ENCODE measurements around the gene SLIT3. TPM values are rescaled to one million over a fixed set of nuclear protein-coding genes. Genes with fewer than 3 reads are reported as not detected.
A peak's percentile ranks its signal among the peaks of the same experiment; 100 is the strongest.

Gene SLIT3
- total RNA-seq, 1 experiment from 2014 or later, result under 0.01 TPM

GRCh38 chr5:168712280-168712924 is 588.5 kb downstream of the SLIT3 start:
- peak; percentile 95 for DNase-seq (ENCODE audit: low read depth)

GRCh38 chr5:168710706-168711105 is 590.2 kb downstream of the SLIT3 start:
- no peak for DNase-seq (ENCODE audit: low read depth)

- DNase-seq (ENCODE audit: low read depth), result no peak
Observed at GRCh38 chr5:168707716-168708695, 592.9 kb downstream of the SLIT3 start.

GRCh38 chr5:168706655-168707069 is 594.3 kb downstream of the SLIT3 start:
- DNase-seq (ENCODE audit: low read depth), result peak; percentile 29

GRCh38 chr5:168705321-168705720 is 595.6 kb downstream of the SLIT3 start:
- no peak for DNase-seq (ENCODE audit: low read depth)

- no peak for DNase-seq (ENCODE audit: low read depth)
Observed at GRCh38 chr5:168702511-168702910, 598.4 kb downstream of the SLIT3 start.

GRCh38 chr5:168701641-168702040 is 599.3 kb downstream of the SLIT3 start:
- DNase-seq (ENCODE audit: low read depth), result no peak

- peak; percentile 8 for DNase-seq (ENCODE audit: low read depth)
Observed at GRCh38 chr5:168699002-168699401, 601.9 kb downstream of the SLIT3 start.

GRCh38 chr5:168697034-168697720 is 603.8 kb downstream of the SLIT3 start:
- no peak for DNase-seq (ENCODE audit: low read depth)

GRCh38 chr5:168696611-168697010 is 604.3 kb downstream of the SLIT3 start:
- DNase-seq (ENCODE audit: low read depth), result no peak

- no peak for DNase-seq (ENCODE audit: low read depth)
Observed at GRCh38 chr5:168695301-168695835, 605.6 kb downstream of the SLIT3 start.

GRCh38 chr5:168694289-168694688 is 606.6 kb downstream of the SLIT3 start:
- DNase-seq (ENCODE audit: low read depth), result no peak

GRCh38 chr5:168693883-168694282 is 607.1 kb downstream of the SLIT3 start:
- no peak for DNase-seq (ENCODE audit: low read depth)

GRCh38 chr5:168693297-168693696 is 607.6 kb downstream of the SLIT3 start:
- DNase-seq (ENCODE audit: low read depth), result no peak

GRCh38 chr5:168691891-168692290 is 609.0 kb downstream of the SLIT3 start:
- no peak for DNase-seq (ENCODE audit: low read depth)

- no peak for DNase-seq (ENCODE audit: low read depth)
Observed at GRCh38 chr5:168689260-168689659, 611.7 kb downstream of the SLIT3 start.

GRCh38 chr5:168686837-168687236 is 614.1 kb downstream of the SLIT3 start:
- no peak for DNase-seq (ENCODE audit: low read depth)

GRCh38 chr5:168685566-168685965 is 615.4 kb downstream of the SLIT3 start:
- DNase-seq (ENCODE audit: low read depth), result no peak

GRCh38 chr5:168683927-168684295 is 617.0 kb downstream of the SLIT3 start:
- no peak for DNase-seq (ENCODE audit: low read depth)

GRCh38 chr5:168683247-168683926 is 617.6 kb downstream of the SLIT3 start:
- no peak for DNase-seq (ENCODE audit: low read depth)

GRCh38 chr5:168681556-168682183 is 619.3 kb downstream of the SLIT3 start:
- DNase-seq (ENCODE audit: low read depth), result peak; percentile 5

Data from LHCN-M2 (cell line).